ENCODE results near the gene EXOC6B.

The EXOC6B gene

DNA sequence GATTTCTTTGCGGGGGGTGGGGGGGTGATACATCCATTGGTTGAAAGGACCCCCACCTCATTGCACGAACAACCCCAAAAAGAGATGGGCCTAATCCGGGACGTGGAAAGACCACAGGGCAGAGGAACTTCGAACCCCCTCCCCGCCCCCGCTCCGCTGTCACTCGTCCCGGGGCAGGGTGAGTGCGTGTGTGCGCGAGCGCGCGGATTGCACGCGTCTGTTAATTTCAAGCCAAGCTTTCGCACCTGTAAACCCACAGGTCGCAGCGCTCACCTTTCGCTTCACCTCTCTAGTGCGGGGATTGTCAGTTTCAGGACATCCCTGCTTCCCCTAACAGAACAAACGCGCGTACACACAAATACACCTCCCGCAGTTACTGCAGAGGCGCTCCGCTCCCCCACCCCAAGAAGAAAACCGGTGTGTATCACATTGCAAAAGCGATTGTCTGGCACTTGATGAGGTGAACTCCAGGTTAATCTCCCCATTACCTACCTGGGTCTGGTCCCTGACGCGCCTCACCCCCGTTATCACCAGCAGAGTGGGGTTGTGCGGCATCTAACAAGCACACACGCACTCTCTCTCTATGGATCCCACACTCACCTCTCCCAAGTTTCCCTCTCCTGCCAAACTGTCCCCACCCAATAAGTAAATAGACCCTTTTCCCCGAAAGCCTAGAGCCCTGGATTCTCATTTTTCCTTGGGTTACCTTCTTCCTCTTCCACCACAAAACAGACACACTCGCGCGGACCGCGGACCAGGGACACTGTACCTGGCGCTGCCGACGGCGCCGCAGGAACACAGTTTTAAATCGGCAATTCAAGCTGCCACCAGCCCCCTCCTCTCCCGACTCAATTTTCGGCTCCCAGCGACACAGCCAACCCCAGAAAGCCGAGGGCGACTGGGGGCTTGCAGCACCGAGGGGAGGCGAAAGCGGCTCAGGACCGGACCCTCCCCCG, 679.2 kb downstream of the EXOC6B start:
- Histone ChIP-seq H3K27me3 (replicated peaks; ENCODE audit: control insufficient read depth, insufficient read depth, low read length) (peaks cover 2% of the 10 kb centered on the region), H3K36me3 (ENCODE audit: control insufficient read depth, insufficient read depth, low read length) (no peaks in the 10 kb centered on the region), H3K4me3 (replicated peaks; ENCODE audit: low read depth, low read length) (no peak overlapping the region)
- DNase-seq (ENCODE audit: extremely low read depth, insufficient read length): no peak
- TF ChIP-seq, protein P1, sequence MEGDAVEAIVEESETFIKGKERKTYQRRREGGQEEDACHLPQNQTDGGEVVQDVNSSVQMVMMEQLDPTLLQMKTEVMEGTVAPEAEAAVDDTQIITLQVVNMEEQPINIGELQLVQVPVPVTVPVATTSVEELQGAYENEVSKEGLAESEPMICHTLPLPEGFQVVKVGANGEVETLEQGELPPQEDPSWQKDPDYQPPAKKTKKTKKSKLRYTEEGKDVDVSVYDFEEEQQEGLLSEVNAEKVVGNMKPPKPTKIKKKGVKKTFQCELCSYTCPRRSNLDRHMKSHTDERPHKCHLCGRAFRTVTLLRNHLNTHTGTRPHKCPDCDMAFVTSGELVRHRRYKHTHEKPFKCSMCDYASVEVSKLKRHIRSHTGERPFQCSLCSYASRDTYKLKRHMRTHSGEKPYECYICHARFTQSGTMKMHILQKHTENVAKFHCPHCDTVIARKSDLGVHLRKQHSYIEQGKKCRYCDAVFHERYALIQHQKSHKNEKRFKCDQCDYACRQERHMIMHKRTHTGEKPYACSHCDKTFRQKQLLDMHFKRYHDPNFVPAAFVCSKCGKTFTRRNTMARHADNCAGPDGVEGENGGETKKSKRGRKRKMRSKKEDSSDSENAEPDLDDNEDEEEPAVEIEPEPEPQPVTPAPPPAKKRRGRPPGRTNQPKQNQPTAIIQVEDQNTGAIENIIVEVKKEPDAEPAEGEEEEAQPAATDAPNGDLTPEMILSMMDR (IDR thresholded peaks at IDR 0.05; ENCODE audit: insufficient read depth, low read length, poor library complexity, severe bottlenecking): no peak

DNA sequence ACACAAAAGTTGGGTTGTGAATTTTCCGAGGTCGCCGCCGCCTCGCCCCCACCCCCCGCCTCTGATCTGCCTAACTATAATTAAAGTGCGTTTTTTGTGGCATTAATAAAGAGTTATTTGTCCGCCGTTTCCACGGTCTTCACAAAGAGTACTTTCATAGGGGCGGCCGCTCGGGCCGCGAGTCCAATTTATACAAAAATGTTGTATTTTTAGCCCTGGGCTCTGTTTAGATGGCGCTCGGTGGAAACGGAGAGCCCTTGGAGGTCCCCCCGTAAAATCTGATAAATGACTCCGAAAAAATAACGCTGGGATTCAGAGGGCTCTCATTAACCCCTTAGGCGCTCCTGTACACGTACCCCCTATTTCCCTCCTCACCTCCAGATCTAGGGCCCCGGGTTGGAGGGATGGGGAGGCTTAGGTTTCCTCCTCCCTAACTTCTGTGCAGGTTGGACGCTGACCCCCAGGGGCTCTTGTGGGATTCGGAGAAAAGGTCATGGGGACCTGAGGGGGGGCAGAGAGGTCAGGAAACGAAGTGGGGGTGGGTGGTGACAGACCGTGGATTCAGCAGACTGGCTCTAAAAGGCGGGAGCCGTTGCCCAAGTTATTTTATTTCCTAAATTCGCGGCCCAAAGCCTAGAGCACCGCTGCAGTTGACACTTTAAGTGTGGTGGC, 680.0 kb downstream of the EXOC6B start:
- H3K4me3 ChIP-seq (replicated peaks; ENCODE audit: low read depth, low read length): no peak overlapping the region
- TF ChIP-seq, protein P1 (IDR thresholded peaks at IDR 0.05; ENCODE audit: insufficient read depth, low read length, poor library complexity, severe bottlenecking): no peak
- H3K27me3 ChIP-seq (replicated peaks; ENCODE audit: control insufficient read depth, insufficient read depth, low read length): peaks cover 2% of the 10 kb centered on the region
- no peaks in the 10 kb centered on the region for H3K36me3 ChIP-seq (ENCODE audit: control insufficient read depth, insufficient read depth, low read length)
- no peak for DNase-seq (ENCODE audit: extremely low read depth, insufficient read length)

DNA sequence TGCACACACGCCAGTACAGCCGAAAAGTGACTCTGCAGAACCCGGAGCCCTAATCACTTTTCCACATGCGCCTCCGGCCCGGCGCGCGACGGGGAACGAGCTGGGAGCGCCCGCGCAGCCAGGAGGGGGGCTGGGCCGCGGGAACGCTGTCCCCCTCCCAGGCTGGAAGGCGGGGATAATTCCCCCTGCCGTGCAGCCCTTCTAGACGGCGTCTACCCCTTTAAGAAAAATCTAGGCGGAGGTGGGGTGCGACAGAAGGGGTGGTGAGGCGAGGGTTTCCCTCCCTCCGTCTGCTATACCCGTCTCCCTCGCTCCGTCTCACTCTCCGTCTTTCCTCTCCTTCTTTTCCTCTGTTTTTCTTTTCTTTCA, 680.6 kb downstream of the EXOC6B start:
- no peak overlapping the region for H3K4me3 ChIP-seq (replicated peaks; ENCODE audit: low read depth, low read length)
- H3K27me3 ChIP-seq (replicated peaks; ENCODE audit: control insufficient read depth, insufficient read depth, low read length): peaks cover 2% of the 10 kb centered on the region
- no peaks in the 10 kb centered on the region for H3K36me3 ChIP-seq (ENCODE audit: control insufficient read depth, insufficient read depth, low read length)
- TF ChIP-seq, protein P1 (IDR thresholded peaks at IDR 0.05; ENCODE audit: insufficient read depth, low read length, poor library complexity, severe bottlenecking): no peak
- no peak for DNase-seq (ENCODE audit: extremely low read depth, insufficient read length)

DNA sequence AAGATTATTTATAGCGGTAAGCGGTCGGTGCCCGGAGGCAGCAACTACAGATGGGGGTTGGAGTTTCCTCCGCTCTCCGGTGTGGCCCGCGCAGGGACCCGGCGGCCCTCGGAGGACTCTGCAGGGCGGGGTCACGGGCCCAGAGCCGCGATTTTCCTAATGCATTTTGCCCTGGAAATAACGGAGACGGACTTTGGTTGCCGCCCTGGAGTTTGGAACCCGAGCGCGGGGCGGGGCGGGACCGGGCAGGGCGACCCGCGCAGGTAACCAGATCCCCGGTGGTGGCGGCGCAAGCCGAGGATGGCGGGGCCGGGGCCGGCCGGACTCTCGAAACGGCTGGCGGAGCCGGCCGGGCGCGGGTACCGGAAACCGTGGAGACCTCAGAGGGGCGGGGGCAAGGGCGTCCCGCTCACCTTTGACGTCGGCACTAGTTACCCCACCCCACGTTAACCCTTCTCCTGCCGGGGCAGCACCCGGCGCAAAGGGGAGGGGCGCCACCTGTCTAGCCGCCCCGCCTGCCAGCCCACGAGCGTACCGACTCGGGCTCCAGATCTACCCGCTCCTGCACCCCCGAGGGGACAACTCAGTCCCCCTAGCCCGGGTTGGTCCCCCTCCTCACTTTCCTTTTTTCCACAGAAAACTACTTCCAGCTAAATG, 681.1 kb downstream of the EXOC6B start:
- Histone ChIP-seq H3K4me3 (replicated peaks; ENCODE audit: low read depth, low read length) (no peak overlapping the region), H3K36me3 (ENCODE audit: control insufficient read depth, insufficient read depth, low read length) (no peaks in the 10 kb centered on the region), H3K27me3 (replicated peaks; ENCODE audit: control insufficient read depth, insufficient read depth, low read length) (no peaks in the 10 kb centered on the region; the same call in 1 of the 2 replicates)
- TF ChIP-seq, protein P1 (IDR thresholded peaks at IDR 0.05; ENCODE audit: insufficient read depth, low read length, poor library complexity, severe bottlenecking): no peak
- DNase-seq (ENCODE audit: extremely low read depth, insufficient read length): no peak

DNA sequence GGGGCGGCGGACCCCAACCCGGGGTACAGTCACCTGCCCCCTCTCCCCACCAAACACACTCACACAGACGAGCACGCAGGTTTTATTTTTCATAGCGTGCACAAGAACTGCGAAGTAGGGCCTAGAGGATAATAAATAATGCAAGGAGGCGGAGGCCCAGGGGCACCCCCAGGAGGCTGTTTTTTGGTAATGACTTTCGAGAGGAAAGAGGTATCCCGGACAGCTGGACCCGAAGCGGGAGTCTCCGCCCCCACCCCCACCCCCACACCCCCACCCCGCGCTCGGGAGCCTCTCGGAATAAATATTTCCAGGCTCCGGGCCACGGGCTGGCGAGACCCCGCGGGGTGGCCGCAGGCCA, 681.6 kb downstream of the EXOC6B start:
- no peaks in the 10 kb centered on the region for H3K36me3 ChIP-seq (ENCODE audit: control insufficient read depth, insufficient read depth, low read length)
- H3K27me3 ChIP-seq (replicated peaks; ENCODE audit: control insufficient read depth, insufficient read depth, low read length): no peaks in the 10 kb centered on the region; the same call in 1 of the 2 replicates
- no peak overlapping the region for H3K4me3 ChIP-seq (replicated peaks; ENCODE audit: low read depth, low read length)
- TF ChIP-seq, protein P1 (IDR thresholded peaks at IDR 0.05; ENCODE audit: insufficient read depth, low read length, poor library complexity, severe bottlenecking): no peak
- DNase-seq (ENCODE audit: extremely low read depth, insufficient read length): no peak
